NB4 (cell line): Measurements from ENCODE around the gene LOC128125822.
A peak's percentile ranks its signal among the peaks of the same experiment; 100 is the strongest.

Experiments used
- DNase-seq: peaks from one replicate; pipeline ENCODE4 v3.0.0; 2010; ENCODE audit warnings: low read depth
- H3K4me3 ChIP-seq: one replicate; pipeline ENCODE4 v1.5.1; 2011; ENCODE audit warnings: mild to moderate bottlenecking, low read depth, low read length, moderate library complexity
- MAX ChIP-seq: IDR thresholded peaks from 2 replicates; pipeline ENCODE4 v1.6.1; 2011; ENCODE audit warnings: low read depth, low read length
- MYC ChIP-seq: IDR thresholded peaks from 2 replicates; pipeline ENCODE4 v1.6.1; 2011; ENCODE audit warnings: low read depth, low read length
- POLR2A ChIP-seq: IDR thresholded peaks from 2 replicates; pipeline ENCODE4 v1.6.1; 2011; ENCODE audit warnings: mild to moderate bottlenecking; ENCODE audit not compliant: insufficient read length; ENCODE audit errors: extremely low read depth
- TF ChIP-seq, protein P1 (sequence below): IDR thresholded peaks from one replicate; pipeline ENCODE4 v1.5.1; 2012; ENCODE audit warnings: low read depth, low read length

Gene LOC128125822

GRCh38 chr6:63597141-63598048, 25.1 kb downstream of the LOC128125822 start:
- TF ChIP-seq POLR2A (no peak), MAX (no peak), MYC (no peak)
- TF ChIP-seq, protein P1, sequence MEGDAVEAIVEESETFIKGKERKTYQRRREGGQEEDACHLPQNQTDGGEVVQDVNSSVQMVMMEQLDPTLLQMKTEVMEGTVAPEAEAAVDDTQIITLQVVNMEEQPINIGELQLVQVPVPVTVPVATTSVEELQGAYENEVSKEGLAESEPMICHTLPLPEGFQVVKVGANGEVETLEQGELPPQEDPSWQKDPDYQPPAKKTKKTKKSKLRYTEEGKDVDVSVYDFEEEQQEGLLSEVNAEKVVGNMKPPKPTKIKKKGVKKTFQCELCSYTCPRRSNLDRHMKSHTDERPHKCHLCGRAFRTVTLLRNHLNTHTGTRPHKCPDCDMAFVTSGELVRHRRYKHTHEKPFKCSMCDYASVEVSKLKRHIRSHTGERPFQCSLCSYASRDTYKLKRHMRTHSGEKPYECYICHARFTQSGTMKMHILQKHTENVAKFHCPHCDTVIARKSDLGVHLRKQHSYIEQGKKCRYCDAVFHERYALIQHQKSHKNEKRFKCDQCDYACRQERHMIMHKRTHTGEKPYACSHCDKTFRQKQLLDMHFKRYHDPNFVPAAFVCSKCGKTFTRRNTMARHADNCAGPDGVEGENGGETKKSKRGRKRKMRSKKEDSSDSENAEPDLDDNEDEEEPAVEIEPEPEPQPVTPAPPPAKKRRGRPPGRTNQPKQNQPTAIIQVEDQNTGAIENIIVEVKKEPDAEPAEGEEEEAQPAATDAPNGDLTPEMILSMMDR = no peak
- DNase-seq = no peak
- H3K4me3 ChIP-seq = no peak overlapping the region

DNA sequence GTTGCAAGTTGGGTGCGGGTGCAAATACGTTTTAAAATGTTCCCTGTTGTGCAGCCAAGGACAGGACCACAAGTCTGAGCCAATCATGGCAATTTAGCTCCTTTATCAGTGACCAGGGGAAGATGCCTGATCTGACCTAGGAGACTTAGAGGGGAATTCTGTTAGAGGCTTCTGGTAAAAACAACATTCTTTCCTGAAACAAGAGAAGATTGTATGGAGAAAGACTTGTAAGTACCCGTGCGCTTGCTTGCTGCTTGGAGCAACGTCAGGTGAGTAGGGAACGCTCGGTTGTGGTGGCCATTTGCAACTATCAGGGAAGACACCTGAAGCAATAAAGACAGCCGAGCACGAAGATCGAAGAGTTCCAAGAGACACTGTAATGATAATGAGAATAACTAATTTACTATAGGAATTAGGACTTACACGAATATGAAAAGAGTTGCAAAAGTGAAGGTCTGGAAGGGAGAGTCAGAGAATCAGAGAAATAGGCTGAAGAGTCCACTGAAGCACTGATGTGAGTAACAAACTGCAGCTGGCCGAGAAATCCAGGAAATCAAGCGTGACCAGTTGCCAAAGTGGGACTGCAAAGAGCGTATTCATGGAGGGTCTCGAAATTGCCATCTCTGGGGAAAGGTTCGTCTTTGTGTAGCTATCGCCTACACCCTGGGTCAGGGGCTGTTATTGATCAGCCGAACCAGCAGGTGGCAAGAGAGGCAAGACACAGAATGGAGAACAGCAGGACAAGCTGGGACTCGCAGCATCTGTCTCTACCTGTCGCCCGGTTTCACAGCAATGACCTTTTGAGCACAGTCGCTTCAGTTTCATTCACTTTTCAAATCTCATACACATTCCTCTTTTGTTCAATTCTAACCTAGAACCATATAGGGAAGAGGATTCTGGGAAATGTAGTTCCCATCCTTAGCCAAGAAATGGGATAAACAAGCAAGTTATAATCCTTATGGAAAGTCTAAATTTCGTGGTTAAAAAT, 26.1 kb downstream of the LOC128125822 start:
- H3K4me3 ChIP-seq = peak overlapping the region; percentile 66
- TF ChIP-seq POLR2A (no peak), MYC (0 out of 2 replicates have a peak, but pooled peaks have one; percentile 21), MAX (peak; percentile 47)
- TF ChIP-seq, protein P1 = peak; percentile 92
- peak; percentile 77 for DNase-seq

GRCh38 chr6:63599243-63599642, 27.0 kb downstream of the LOC128125822 start:
- DNase-seq = no peak
- H3K4me3 ChIP-seq = no peak overlapping the region
- TF ChIP-seq MAX (no peak), MYC (no peak), POLR2A (no peak)
- TF ChIP-seq, protein P1 = no peak

GRCh38 chr6:63600136-63600535, 27.9 kb downstream of the LOC128125822 start:
- H3K4me3 ChIP-seq = no peak overlapping the region
- DNase-seq = peak; percentile 11
- TF ChIP-seq MYC = no peak

GRCh38 chr6:63609231-63609630, 37.0 kb downstream of the LOC128125822 start:
- no peak overlapping the region for H3K4me3 ChIP-seq
- no peak for DNase-seq
- no peak for TF ChIP-seq POLR2A
- no peak for TF ChIP-seq MAX
- TF ChIP-seq MYC = no peak
- TF ChIP-seq, protein P1 = no peak
